ENCODE results near the gene TRIM62. TPM values are rescaled to one million over a fixed set of nuclear protein-coding genes. Genes with fewer than 3 reads are reported as not detected.
A peak's percentile ranks its signal among the peaks of the same experiment; 100 is the strongest.

Gene TRIM62
- total RNA-seq, 4 donors from 2014 or later, result 6.0 to 9.9 (median 6.9) TPM

GRCh38 chr1:33206340-33206739 lies 24.5 kb upstream of the TRIM62 start:
- TF ChIP-seq POLR2A (IDR thresholded peaks at IDR 0.05) (no peak), CTCF (IDR thresholded peaks at IDR 0.05) (no peak)
- H3K4me1 ChIP-seq, result no peaks in the 10 kb centered on the region
- intact Hi-C loops (cut with DNase I), result no loop called here
- H3K27ac ChIP-seq, result no peak overlapping the region
- WGBS, 2 donors, result 61 to 78% methylated on average over 2 of the region's 2 CpGs
- no peak overlapping the region for H3K4me3 ChIP-seq (replicated peaks in 1 of 3)
- H3K36me3 ChIP-seq, result no peaks in the 10 kb centered on the region
- no peaks in the 10 kb centered on the region for H3K27me3 ChIP-seq
- no peaks in the 10 kb centered on the region for H3K9me3 ChIP-seq
- DNase-seq, result no peak

DNA sequence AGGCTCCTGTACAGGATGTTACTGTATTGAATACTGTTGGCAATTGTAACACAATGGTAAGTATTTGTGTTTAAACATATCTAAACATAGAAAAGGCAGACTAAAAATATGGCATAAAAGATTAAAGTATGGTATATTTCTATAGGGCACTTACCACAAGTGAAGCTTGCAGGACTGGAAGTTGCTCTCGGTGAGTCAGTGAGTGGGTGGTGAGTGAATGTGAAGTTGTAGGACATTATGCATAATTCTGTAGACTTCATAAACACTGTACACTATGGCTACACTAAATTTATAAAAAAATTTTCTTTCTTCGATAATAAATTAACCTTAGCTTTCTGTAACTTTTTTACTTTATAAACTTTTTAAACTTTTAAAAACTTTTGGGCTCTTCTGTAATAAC lies 13.7 kb upstream of the TRIM62 start:
- intact Hi-C loops (cut with DNase I), result no loop called here
- no peak overlapping the region for H3K4me3 ChIP-seq (replicated peaks in 1 of 3)
- DNase-seq, result no peak
- H3K4me1 ChIP-seq, result no peaks in the 10 kb centered on the region
- TF ChIP-seq CTCF (IDR thresholded peaks at IDR 0.05) (no peak), POLR2A (IDR thresholded peaks at IDR 0.05) (no peak)
- no peaks in the 10 kb centered on the region for H3K36me3 ChIP-seq
- WGBS, 2 donors, result 88 to 90% methylated on average over 2 of the region's 2 CpGs
- H3K9me3 ChIP-seq, result no peaks in the 10 kb centered on the region
- no peak overlapping the region for H3K27ac ChIP-seq
- no peaks in the 10 kb centered on the region for H3K27me3 ChIP-seq

GRCh38 chr1:33191731-33192275 lies 10.0 kb upstream of the TRIM62 start:
- no peak for TF ChIP-seq POLR2A (IDR thresholded peaks at IDR 0.05)
- no peak for TF ChIP-seq CTCF (IDR thresholded peaks at IDR 0.05)
- intact Hi-C loops (cut with DNase I), result no loop called here
- Histone ChIP-seq H3K4me3 (replicated peaks in 1 of 3) (no peak overlapping the region), H3K27me3 (no peaks in the 10 kb centered on the region), H3K36me3 (no peaks in the 10 kb centered on the region), H3K4me1 (peaks cover 3 to 11% of the 10 kb centered on the region in 2 donors), H3K9me3 (no peaks in the 10 kb centered on the region), H3K27ac (no peak overlapping the region)
- 80 to 92% methylated on average over 2 of the region's 2 CpGs for WGBS, 2 donors
- DNase-seq, result no peak

GRCh38 chr1:33190701-33191100 lies 8.9 kb upstream of the TRIM62 start:
- no peaks in the 10 kb centered on the region for H3K36me3 ChIP-seq
- no peaks in the 10 kb centered on the region for H3K27me3 ChIP-seq
- no peak for TF ChIP-seq CTCF (IDR thresholded peaks at IDR 0.05)
- TF ChIP-seq POLR2A (IDR thresholded peaks at IDR 0.05), result no peak
- no peak overlapping the region for H3K27ac ChIP-seq
- intact Hi-C loops (cut with DNase I), result no loop called here
- WGBS, 2 donors, result 67 to 85% methylated on average over 2 of the region's 2 CpGs
- peaks cover 3 to 11% of the 10 kb centered on the region in 2 donors for H3K4me1 ChIP-seq
- no peak for DNase-seq
- no peak overlapping the region for H3K4me3 ChIP-seq (replicated peaks in 1 of 3)
- no peaks in the 10 kb centered on the region for H3K9me3 ChIP-seq

GRCh38 chr1:33188572-33189275 lies 6.9 kb upstream of the TRIM62 start:
- H3K27me3 ChIP-seq, result no peaks in the 10 kb centered on the region
- peak overlapping the region in 1 of 3 donors; percentile 52 for H3K27ac ChIP-seq
- H3K4me3 ChIP-seq (replicated peaks in 1 of 3), result no peak overlapping the region
- peak; percentile 65 to 71 for DNase-seq
- TF ChIP-seq CTCF (IDR thresholded peaks at IDR 0.05) (no peak), POLR2A (IDR thresholded peaks at IDR 0.05) (no peak)
- WGBS, 2 donors, result 57 to 58% methylated on average over 6 of the region's 6 CpGs
- H3K36me3 ChIP-seq, result no peaks in the 10 kb centered on the region
- H3K9me3 ChIP-seq, result no peaks in the 10 kb centered on the region
- H3K4me1 ChIP-seq, result peaks cover 3 to 11% of the 10 kb centered on the region in 2 donors
- intact Hi-C loops (cut with DNase I), result no loop called here
